Measurements from ENCODE around the gene COL9A3. TPM values are rescaled to one million over a fixed set of nuclear protein-coding genes. Genes with fewer than 3 reads are reported as not detected.

COL9A3 gene
- total RNA-seq, 1 donor: not detected

DNA sequence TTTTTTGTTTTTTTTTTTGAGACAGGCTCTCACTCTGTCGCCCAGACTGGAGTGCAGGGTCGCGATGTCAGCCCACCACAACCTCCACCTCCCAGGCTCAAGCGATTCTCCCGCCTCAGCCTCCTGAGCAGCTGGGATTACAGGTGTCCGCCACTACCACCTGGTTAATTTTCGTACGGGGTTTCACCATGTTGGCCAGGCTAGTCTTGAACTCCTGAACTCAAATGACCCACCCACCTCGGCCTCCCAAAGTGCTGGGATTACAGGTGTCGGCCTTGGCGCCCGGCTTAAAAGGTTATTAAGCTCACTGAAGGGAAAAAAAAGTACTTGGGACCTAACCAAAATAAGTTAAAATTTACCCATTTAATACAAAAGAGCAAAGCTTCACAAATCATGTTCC is 42.9 kb downstream of the COL9A3 start:
- no peak overlapping the region for H3K4me3 ChIP-seq (ENCODE audit: insufficient read depth, low read length)

DNA sequence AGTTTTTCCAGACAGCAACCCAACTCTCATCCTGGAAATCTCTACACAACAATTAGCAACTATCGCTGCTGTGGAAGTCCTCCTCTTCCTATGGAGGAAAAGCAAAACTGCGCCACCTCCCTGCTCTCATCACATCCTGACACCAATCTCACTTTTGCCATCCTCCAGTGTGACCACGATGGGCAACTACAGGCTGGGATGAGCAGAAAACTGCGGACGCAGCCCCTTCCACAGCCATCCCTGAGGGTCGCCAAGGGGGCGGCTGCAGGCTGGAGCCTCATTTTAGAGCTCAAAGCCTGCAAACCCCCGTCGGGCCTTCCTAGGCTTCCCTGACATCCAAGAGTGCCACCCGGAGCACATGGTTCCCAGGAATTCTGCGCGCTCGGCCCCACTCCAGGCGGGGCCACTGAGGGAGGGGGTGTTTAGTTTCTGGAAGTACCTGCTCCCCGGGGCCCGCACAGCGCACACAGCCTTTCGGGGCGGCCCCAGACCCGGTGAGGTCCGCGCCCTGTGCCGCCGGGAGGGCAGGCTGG is 43.6 kb downstream of the COL9A3 start:
- TF ChIP-seq, protein P1, sequence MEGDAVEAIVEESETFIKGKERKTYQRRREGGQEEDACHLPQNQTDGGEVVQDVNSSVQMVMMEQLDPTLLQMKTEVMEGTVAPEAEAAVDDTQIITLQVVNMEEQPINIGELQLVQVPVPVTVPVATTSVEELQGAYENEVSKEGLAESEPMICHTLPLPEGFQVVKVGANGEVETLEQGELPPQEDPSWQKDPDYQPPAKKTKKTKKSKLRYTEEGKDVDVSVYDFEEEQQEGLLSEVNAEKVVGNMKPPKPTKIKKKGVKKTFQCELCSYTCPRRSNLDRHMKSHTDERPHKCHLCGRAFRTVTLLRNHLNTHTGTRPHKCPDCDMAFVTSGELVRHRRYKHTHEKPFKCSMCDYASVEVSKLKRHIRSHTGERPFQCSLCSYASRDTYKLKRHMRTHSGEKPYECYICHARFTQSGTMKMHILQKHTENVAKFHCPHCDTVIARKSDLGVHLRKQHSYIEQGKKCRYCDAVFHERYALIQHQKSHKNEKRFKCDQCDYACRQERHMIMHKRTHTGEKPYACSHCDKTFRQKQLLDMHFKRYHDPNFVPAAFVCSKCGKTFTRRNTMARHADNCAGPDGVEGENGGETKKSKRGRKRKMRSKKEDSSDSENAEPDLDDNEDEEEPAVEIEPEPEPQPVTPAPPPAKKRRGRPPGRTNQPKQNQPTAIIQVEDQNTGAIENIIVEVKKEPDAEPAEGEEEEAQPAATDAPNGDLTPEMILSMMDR (IDR thresholded peaks at IDR 0.05; ENCODE audit: extremely low read depth, low read depth, low read length): peak; percentile 22
- Histone ChIP-seq H3K9me3 (ENCODE audit: low read depth, low read length) (no peaks in the 10 kb centered on the region), H2AFZ (ENCODE audit: low read length) (peak overlapping the region; percentile 73), H3K36me3 (ENCODE audit: insufficient read depth, low read length) (peaks cover 18% of the 10 kb centered on the region), H3K4me1 (ENCODE audit: insufficient read depth, low read length) (peaks cover 8% of the 10 kb centered on the region), H3K79me2 (ENCODE audit: insufficient read depth, low read length) (peaks cover 31% of the 10 kb centered on the region), H3K4me3 (ENCODE audit: insufficient read depth, low read length) (peak overlapping the region; percentile 65), H3K4me2 (ENCODE audit: insufficient read depth, low read length) (peak overlapping the region; percentile 82), H3K27ac (ENCODE audit: low read depth, low read length) (no peak overlapping the region), H4K20me1 (ENCODE audit: insufficient read depth, low read length) (peaks cover 15% of the 10 kb centered on the region), H3K27me3 (ENCODE audit: insufficient read depth, low read length) (no peaks in the 10 kb centered on the region)
- peak; percentile 73 for DNase-seq (ENCODE audit: insufficient read length, low spot score, missing footprints)

More for the DNA sequence above, 42.9 kb downstream of the COL9A3 start:
- TF ChIP-seq, protein P1 (IDR thresholded peaks at IDR 0.05; ENCODE audit: extremely low read depth, low read depth, low read length): no peak
- no peaks in the 10 kb centered on the region for H3K9me3 ChIP-seq (ENCODE audit: low read depth, low read length)
- H4K20me1 ChIP-seq (ENCODE audit: insufficient read depth, low read length): peaks cover 15% of the 10 kb centered on the region
- no peaks in the 10 kb centered on the region for H3K27me3 ChIP-seq (ENCODE audit: insufficient read depth, low read length)
- H3K4me1 ChIP-seq (ENCODE audit: insufficient read depth, low read length): peaks cover 8% of the 10 kb centered on the region
- H3K4me2 ChIP-seq (ENCODE audit: insufficient read depth, low read length): peak overlapping the region; percentile 82
- peak overlapping the region; percentile 73 for H2AFZ ChIP-seq (ENCODE audit: low read length)
- H3K79me2 ChIP-seq (ENCODE audit: insufficient read depth, low read length): peaks cover 31% of the 10 kb centered on the region
- no peak for DNase-seq (ENCODE audit: insufficient read length, low spot score, missing footprints)
- H3K36me3 ChIP-seq (ENCODE audit: insufficient read depth, low read length): peaks cover 24% of the 10 kb centered on the region
- H3K27ac ChIP-seq (ENCODE audit: low read depth, low read length): no peak overlapping the region

DNA sequence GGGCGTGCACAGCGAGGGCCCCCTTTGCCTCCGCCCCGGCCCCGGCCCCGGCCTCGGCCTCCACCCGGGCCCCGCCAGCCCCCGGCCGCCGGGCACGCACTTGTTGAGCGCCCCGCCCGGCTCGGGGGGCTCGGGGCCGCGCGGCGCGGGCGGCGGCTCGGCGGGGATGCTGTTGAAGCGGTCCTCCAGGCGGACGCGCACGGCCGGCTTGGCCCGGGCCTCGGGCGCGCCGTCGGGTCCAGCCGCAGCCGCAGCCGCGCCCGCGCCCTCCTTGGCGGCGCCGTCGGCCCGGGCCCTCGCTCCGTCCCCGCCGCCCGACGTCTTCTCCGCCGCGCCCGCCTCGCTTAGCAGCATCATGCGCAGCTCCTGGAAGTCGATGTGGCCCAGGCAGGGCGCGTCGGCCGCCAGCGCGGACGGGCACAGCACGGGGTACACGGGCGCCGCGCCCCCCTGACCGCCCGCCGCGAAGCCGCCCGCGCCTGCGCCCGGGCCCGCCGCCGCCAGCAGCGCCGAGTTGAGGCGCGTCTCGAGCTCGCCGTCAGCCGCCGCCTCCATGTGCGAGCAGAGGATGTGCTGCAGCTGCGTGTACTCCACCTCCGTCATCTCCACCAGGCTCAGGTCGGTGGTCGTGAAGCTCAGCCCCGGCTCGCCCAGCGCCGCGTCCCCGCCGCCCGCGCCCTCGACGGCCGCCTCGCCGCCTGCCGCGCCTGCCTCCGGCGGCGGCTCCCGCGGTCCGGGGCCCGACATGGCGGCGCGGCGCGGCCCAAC is 44.3 kb downstream of the COL9A3 start:
- Histone ChIP-seq H3K36me3 (ENCODE audit: insufficient read depth, low read length) (peaks cover 13% of the 10 kb centered on the region), H3K79me2 (ENCODE audit: insufficient read depth, low read length) (peaks cover 31% of the 10 kb centered on the region), H3K27me3 (ENCODE audit: insufficient read depth, low read length) (no peaks in the 10 kb centered on the region), H3K9me3 (ENCODE audit: low read depth, low read length) (no peaks in the 10 kb centered on the region), H3K27ac (ENCODE audit: low read depth, low read length) (no peak overlapping the region), H3K4me3 (ENCODE audit: insufficient read depth, low read length) (peak overlapping the region; percentile 69), H2AFZ (ENCODE audit: low read length) (peak overlapping the region; percentile 46), H4K20me1 (ENCODE audit: insufficient read depth, low read length) (peaks cover 15% of the 10 kb centered on the region), H3K4me2 (ENCODE audit: insufficient read depth, low read length) (peak overlapping the region; percentile 82), H3K4me1 (ENCODE audit: insufficient read depth, low read length) (peaks cover 8% of the 10 kb centered on the region)
- TF ChIP-seq, protein P1 (IDR thresholded peaks at IDR 0.05; ENCODE audit: extremely low read depth, low read depth, low read length): no peak
- DNase-seq (ENCODE audit: insufficient read length, low spot score, missing footprints): peak; percentile 90

DNA sequence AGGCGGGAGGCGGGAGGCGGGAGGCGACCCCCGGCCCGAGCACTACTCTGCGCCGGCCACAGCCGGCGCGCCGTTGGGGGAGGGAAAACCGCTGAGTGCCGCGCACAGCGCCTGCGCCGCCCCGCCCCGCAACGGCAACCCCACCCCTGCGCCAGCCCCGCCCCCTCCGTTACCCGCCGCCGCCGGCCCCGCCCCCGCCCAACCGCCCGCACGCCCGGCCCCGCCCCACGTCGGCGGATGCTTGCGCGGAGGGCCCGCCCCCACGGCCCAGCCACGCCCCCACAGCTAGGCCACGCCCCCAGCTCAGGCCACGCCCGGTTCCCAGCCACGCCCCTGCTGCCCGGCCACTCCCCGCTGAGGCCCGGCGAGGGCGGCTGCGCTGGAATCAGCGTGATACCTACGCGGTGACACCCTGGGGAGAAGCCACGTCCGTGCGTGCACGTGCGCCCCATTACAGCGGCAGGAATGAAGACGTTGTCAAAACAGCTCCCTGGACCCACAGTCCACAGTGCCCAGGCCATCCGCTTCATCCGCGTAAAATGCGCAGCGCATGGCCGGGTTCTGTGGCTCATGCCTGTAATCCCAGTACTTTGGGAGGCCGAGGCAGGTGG is 45.0 kb downstream of the COL9A3 start, which contains the start of gene TCFL5:
Gene TCFL5, minus strand, starts transcription at position 97 of the 611 bp plus-strand sequence. CDS start 152 bp downstream, outside the sequence.
- peak; percentile 97 for DNase-seq (ENCODE audit: insufficient read length, low spot score, missing footprints)
- Histone ChIP-seq H3K27me3 (ENCODE audit: insufficient read depth, low read length) (no peaks in the 10 kb centered on the region), H3K36me3 (ENCODE audit: insufficient read depth, low read length) (peaks cover 10% of the 10 kb centered on the region), H3K79me2 (ENCODE audit: insufficient read depth, low read length) (peaks cover 29% of the 10 kb centered on the region), H4K20me1 (ENCODE audit: insufficient read depth, low read length) (peaks cover 15% of the 10 kb centered on the region), H3K4me1 (ENCODE audit: insufficient read depth, low read length) (peaks cover 8% of the 10 kb centered on the region), H3K9me3 (ENCODE audit: low read depth, low read length) (no peaks in the 10 kb centered on the region), H3K4me2 (ENCODE audit: insufficient read depth, low read length) (peak within 1 kb of the TSS; percentile 82), H3K4me3 (ENCODE audit: insufficient read depth, low read length) (peak within 1 kb of the TSS; percentile 69), H3K27ac (ENCODE audit: low read depth, low read length) (no peak within 1 kb of the TSS), H2AFZ (ENCODE audit: low read length) (peak within 1 kb of the TSS; percentile 81)
- TF ChIP-seq, protein P1 (IDR thresholded peaks at IDR 0.05; ENCODE audit: extremely low read depth, low read depth, low read length): no peak
